Skeletal muscle satellite cell (primary cell): ENCODE results near the gene PCNX3.
"Not testable (repeated sequence)": the region's sequence is repeated elsewhere in the genome, so short reads cannot be mapped to it uniquely, and the experiment has no call there.

Source experiments
- H3K27me3 ChIP-seq: 2 replicates; pipeline ENCODE4 v1.7.0; 2013; ENCODE audit warnings: low read length; ENCODE audit not compliant: control insufficient read depth, insufficient read depth
- H3K36me3 ChIP-seq: 2 replicates; pipeline ENCODE4 v1.7.0; 2013; ENCODE audit warnings: mild to moderate bottlenecking, control low read depth, low read length; ENCODE audit not compliant: insufficient read depth
- H3K4me1 ChIP-seq: 2 replicates; pipeline ENCODE4 v1.7.0; 2013; ENCODE audit warnings: low read length; ENCODE audit not compliant: control insufficient read depth, insufficient read depth
- H3K4me2 ChIP-seq: 2 replicates; pipeline ENCODE4 v1.7.0; 2013; ENCODE audit warnings: mild to moderate bottlenecking, low read length
- H3K4me3 ChIP-seq: 2 replicates; pipeline ENCODE4 v1.7.0; 2013; ENCODE audit warnings: low read length
- H3K9ac ChIP-seq: 2 replicates; pipeline ENCODE4 v1.7.0; 2013; ENCODE audit warnings: mild to moderate bottlenecking, low read depth, low read length, moderate library complexity
- H3K9me3 ChIP-seq: replicated peaks from 2 replicates; pipeline ENCODE4 v1.7.0; 2013; ENCODE audit warnings: mild to moderate bottlenecking, control low read depth, low read length

The PCNX3 gene

DNA sequence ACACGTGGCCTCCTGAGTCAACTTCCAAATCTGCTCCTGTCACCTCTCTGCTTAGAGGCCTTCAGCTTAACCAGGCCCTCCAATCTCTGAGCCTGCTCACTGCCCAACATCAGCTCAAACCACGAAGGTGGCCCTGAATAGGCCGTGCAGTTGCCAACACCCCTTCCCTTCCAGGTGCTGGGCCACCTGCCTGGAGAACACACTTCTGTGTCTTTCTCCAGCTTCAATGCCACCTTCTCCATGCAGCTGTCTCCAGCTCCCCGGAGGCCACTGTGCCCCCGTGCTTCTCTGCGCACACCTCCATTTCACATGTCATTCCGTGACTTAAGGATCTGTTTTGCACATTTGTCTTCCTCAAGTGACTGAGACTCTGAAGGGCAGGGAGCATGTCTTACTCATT lies 41.9 kb downstream of the PCNX3 start:
- H3K4me1 ChIP-seq, result peaks cover 27% of the 10 kb centered on the region
- no peaks in the 10 kb centered on the region for H3K27me3 ChIP-seq
- peaks cover 86% of the 10 kb centered on the region for H3K36me3 ChIP-seq
- H3K9me3 ChIP-seq, result no peaks in the 10 kb centered on the region
- H3K9ac ChIP-seq, result no peak overlapping the region
- H3K4me2 ChIP-seq, result no peak overlapping the region
- no peak overlapping the region for H3K4me3 ChIP-seq

DNA sequence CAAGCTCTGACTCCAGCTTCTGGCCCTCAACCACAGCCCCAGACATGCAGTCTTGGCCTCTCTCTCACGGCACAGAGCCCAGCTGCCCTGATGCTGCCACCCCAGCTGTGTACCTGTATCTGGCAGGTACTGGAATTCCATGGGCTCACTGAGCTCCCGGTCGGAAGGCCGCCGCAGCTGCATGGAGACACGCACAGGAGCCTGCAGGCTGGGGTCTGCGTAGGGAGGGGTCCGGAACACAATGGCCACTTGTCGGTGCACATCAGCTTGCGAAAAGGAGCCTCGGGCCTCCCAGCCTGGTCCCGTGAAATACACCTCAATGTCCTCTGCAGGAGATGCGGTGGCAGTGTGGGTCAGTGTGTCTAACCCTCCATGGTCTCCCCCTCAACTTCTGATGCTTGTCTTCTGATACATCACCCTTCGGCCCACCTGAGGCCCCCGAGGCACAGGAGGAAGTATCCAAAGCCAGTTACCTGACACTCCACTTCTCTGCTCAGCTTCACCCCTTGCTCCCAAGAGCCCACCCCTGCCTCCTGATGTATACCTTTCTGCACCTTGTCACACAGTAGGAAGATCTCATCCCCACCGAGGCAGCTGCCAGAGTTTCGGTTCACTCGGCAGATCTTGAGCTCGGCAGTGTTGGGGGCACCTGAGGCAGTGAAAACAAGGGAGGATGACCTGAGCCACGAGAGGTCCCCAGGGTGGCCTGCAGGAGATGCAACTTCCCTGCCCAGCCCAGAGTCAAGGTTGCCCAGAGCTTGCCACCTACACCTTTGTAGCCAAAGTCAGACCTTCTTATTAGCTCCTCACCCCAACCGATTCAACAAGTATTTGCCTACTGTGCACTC lies 42.8 kb downstream of the PCNX3 start:
- no peak overlapping the region for H3K4me2 ChIP-seq
- peaks cover 21% of the 10 kb centered on the region for H3K4me1 ChIP-seq
- peaks cover 83% of the 10 kb centered on the region for H3K36me3 ChIP-seq

DNA sequence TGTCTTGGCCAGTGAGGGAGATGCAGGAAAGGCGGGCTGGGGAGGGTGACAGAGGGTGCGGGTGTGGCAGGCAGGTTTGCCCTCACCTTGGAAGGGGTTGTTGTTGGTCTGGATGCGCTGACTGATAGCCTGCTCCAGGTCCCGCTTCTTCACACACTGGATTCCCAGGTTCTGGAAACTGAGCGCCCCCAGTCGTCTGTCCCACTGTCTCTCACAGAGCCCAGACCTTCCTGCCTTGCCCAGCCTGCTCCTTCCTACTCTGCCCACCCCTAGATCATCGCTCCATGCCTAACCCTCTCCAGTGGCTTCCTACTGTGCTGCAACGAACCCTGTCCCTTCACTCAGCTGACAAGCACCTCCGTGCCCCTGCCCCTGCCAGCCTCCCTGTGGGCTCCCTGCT lies 44.5 kb downstream of the PCNX3 start:
- Histone ChIP-seq H3K9ac (no peak overlapping the region), H3K4me3 (no peak overlapping the region), H3K4me1 (peaks cover 24% of the 10 kb centered on the region)

More for the DNA sequence above, 42.8 kb downstream of the PCNX3 start:
- H3K9ac ChIP-seq, result no peak overlapping the region
- no peak overlapping the region for H3K4me3 ChIP-seq
- H3K27me3 ChIP-seq, result no peaks in the 10 kb centered on the region
- H3K9me3 ChIP-seq, result no peaks in the 10 kb centered on the region

DNA sequence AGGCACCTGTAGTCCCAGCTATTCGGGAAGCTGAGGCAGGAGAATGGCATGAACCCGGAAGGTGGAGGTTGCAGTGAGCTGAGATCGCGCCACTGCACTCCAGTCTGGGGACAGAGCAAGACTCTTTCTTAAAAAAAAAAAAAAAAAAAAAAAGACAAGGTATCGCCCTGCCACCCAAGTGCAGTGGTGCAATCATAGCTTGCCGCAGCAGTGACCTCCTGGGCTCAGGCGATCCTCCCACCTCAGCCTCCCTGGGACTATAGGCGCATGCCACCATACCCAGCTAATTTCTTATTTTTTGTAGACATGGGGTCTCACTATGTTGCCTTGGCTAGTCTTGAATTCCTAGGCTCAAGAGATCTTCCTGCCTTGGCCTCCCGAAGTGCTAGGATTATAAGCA lies 45.3 kb downstream of the PCNX3 start:
- H3K9me3 ChIP-seq, H3K27me3 ChIP-seq: not testable (repeated sequence)
- Histone ChIP-seq H3K9ac (peak overlapping the region; percentile 98), H3K4me1 (peaks cover 24% of the 10 kb centered on the region), H3K36me3 (peaks cover 58% of the 10 kb centered on the region), H3K4me3 (peak overlapping the region; percentile 77), H3K4me2 (peak overlapping the region; percentile 99)

More for the DNA sequence above, 44.5 kb downstream of the PCNX3 start:
- H3K9me3 ChIP-seq, result no peaks in the 10 kb centered on the region
- peaks cover 66% of the 10 kb centered on the region for H3K36me3 ChIP-seq
- H3K4me2 ChIP-seq, result no peak overlapping the region
- no peaks in the 10 kb centered on the region for H3K27me3 ChIP-seq

DNA sequence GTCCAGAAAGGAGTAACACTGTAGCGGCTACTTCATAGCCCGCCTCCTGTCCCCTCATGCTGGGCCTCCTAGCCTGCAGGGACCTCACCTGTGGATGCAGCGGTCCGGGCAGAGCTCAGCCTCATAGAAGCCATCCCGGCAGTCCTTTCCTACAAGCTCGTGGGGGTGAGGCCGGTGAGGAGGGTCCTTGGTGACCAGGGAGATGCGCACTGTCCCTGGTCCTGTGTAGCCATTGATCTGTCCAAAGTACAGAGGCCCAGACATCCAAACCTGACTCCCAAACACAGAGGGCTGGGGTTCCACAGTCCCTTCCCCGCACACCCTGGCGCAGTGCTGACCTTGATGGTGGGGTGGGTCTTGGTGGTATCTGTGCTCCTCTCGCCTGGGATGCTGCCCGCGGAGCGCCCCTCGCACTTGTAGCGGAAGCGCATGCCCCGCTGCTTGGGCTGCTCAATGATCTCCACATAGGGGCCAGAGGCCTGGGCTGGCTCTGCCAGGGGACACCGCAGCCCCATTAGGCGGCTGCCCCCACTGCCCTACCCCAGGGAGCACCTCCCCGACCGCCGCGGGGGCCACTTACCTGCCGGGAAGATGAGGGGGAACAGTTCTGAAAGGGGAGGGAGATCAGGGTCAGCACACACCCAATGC lies 46.1 kb downstream of the PCNX3 start:
- H3K4me2 ChIP-seq, result peak overlapping the region; percentile 99
- H3K9me3 ChIP-seq, result no peaks in the 10 kb centered on the region
- H3K36me3 ChIP-seq, result peaks cover 51% of the 10 kb centered on the region
- peaks cover 24% of the 10 kb centered on the region for H3K4me1 ChIP-seq
- H3K9ac ChIP-seq, result peak overlapping the region; percentile 98
- H3K4me3 ChIP-seq, result peak overlapping the region; percentile 77
- H3K27me3 ChIP-seq, result no peaks in the 10 kb centered on the region

DNA sequence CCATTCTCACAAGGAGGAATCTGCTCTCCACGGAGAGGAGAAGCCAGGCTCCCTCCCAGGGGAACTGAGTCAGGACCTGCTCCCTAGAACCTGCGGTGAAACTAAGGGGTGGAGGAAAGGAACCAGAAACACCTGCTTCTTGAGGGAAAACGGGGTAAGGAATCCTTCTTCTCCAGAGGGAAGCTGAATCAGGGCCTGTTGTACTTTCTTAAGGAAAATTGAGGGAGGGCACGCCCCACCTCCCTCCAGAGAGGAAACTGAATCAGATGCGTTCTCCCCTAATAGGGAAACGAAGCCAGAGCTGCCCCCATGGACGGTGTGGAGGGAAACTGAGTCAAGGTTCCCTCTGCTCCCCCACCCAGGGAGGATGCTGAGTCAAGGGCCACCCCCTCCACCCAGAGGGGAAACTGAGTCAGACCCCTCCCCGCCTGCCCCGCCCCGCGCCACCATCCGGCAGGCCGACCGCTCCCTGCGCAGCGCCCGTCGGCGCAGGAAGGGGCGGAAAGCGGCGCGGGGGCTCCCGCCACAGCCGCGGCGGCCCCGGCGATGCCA lies 46.7 kb downstream of the PCNX3 start:
- Histone ChIP-seq H3K9me3 (no peaks in the 10 kb centered on the region), H3K4me2 (peak overlapping the region; percentile 99), H3K4me3 (peak overlapping the region; percentile 77), H3K4me1 (peaks cover 24% of the 10 kb centered on the region), H3K36me3 (peaks cover 46% of the 10 kb centered on the region), H3K27me3 (no peaks in the 10 kb centered on the region), H3K9ac (peak overlapping the region; percentile 98)

DNA sequence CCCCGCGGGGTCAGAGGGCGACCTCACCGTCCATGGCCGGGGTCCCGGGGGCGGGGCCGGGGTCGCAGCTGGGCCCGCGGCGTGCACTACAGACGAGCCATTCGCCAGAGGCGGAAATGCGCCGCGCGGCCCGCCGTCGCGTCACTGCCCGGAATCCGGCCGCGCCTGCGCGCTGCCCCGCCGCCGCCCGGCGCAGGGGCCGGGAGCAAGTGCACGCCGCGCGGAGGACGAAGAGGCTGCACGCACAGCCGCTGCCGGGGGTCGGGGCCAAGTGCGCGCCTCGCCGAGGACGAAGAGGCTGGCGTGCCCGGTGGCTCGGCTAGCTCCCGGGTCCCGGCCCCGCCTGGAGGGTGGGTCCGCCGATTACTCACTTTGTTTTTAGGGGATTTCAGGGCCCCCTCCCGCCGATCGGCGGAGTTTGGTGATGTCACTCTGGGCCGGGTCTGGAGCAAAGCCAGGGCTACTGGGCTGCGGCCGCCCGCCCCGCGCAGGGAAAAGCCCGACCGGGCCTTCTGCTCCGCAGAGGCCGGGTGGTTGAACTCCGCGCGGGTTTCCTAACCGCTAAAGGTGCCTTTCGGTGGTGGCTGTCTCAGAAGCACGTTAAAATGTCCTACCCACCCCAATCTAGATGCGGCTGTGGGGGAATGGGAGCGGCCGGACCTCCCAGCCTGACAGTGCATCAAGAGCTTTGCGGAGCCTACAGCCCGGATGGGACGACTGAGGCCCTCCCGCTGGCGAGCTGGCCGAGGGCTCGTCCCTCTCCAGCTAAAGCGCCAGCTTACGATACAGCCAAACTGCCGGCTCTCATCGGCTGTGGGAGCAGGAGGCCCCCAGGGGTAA lies 47.4 kb downstream of the PCNX3 start, which contains the start of gene RELA:
Gene RELA (minus strand): TSS at position 118 of the 840 bp plus-strand sequence. CDS start 84 bp downstream, at position 34.
- Histone ChIP-seq H3K36me3 (peaks cover 39% of the 10 kb centered on the region), H3K4me3 (peak within 1 kb of the TSS; percentile 77), H3K4me1 (peaks cover 24% of the 10 kb centered on the region), H3K27me3 (no peaks in the 10 kb centered on the region), H3K9me3 (no peaks in the 10 kb centered on the region), H3K4me2 (peak within 1 kb of the TSS; percentile 99), H3K9ac (peak within 1 kb of the TSS; percentile 98)

DNA sequence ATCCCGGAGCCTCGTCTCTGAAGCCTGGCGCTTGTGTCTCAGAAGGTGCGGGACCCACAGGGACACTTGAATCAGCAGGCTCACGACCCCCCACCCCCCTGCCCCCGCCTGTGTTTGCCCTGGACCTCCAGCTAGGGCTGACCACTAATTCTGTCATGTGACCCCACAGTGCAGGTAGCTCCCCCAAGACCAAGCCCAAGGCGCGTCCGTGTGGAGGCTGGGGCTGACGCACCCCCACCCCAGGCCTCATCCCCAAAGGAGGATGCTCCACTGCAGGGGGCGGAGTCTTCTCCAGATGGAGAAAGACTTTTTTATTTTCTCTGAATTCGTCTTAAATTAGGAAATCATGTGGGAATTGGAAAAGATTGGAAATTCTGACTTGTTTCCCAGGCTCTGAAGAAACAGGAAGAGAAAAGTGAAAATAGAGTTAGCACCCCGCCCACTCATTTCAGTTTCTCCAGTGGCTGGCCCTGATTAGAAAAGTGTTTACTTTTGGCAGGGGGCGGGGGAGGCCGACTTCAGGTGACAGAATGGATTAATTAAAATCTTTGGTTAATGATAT lies 48.1 kb downstream of the PCNX3 start:
- Histone ChIP-seq H3K9ac (peak overlapping the region; percentile 98), H3K4me1 (peaks cover 24% of the 10 kb centered on the region), H3K27me3 (no peaks in the 10 kb centered on the region), H3K9me3 (no peaks in the 10 kb centered on the region), H3K4me3 (peak overlapping the region; percentile 77), H3K4me2 (peak overlapping the region; percentile 99), H3K36me3 (peaks cover 32% of the 10 kb centered on the region)

DNA sequence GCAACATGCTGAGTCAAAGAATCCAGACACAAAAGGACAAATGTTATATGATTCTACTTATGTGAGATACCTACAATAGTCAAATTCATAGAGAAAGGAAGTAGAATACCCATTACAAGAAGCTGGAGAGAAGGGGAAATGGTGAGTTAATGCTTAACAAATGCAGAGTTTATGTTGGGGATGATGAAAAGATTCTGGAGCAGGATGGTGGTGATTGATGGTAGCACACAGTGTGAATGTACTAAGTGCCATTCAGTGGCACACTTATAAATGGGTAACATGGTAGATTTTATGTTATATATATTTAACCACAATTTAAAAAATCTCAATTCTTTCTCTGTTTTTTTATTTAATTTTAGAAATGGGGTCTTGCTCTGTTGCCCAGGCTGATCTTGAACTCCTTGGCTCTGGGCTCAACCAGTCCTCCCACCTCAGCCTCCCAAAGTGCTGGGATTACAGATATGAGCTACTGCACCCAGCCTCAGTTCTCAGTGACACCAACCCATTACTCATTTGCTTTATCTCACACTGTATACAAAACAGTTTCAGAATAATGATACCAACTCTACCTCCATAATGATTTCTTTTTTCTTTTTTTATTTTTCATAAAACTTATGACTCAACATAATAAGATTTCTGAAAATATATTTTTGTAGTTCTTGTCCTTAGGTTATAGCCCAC lies 56.7 kb downstream of the PCNX3 start:
- Histone ChIP-seq H3K4me2 (no peak overlapping the region), H3K4me1 (no peaks in the 10 kb centered on the region), H3K4me3 (no peak overlapping the region), H3K27me3 (no peaks in the 10 kb centered on the region), H3K9ac (no peak overlapping the region), H3K36me3 (no peaks in the 10 kb centered on the region), H3K9me3 (no peaks in the 10 kb centered on the region)

DNA sequence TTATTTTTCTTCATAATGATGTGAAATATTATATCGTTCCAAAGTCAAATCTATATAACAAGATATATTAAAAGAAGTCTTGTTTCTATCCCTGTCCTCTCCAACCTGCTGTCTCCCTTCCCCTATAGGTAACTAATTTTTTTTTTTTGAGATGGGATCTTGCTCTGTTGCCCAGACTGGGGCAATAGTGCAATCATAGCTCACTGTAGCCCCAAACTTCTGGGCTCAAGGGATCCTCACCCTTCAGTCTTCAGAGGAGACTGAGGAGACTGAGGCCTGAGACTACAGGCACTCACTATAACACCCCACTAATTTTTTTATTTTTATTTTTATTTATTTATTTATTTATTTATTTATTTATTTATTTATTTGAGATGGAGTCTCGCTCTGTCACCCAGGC lies 57.4 kb downstream of the PCNX3 start:
- no peaks in the 10 kb centered on the region for H3K36me3 ChIP-seq
- no peak overlapping the region for H3K4me2 ChIP-seq
- no peak overlapping the region for H3K4me3 ChIP-seq
- H3K9ac ChIP-seq, result no peak overlapping the region
- no peaks in the 10 kb centered on the region for H3K4me1 ChIP-seq
- no peaks in the 10 kb centered on the region for H3K27me3 ChIP-seq
- no peaks in the 10 kb centered on the region for H3K9me3 ChIP-seq
